ENCODE results near the gene MCTP1.

MCTP1 gene

GRCh38 chr5:95080030-95080429 is 204.9 kb downstream of the MCTP1 start:
- no peak for DNase-seq (ENCODE audit: low spot score)

GRCh38 chr5:95078868-95079267 is 206.0 kb downstream of the MCTP1 start:
- no peak for FAIRE-seq

More at GRCh38 chr5:95080030-95080429, 204.9 kb downstream of the MCTP1 start:
- no peak for FAIRE-seq

GRCh38 chr5:95076395-95077185 is 208.3 kb downstream of the MCTP1 start:
- no peak for DNase-seq (ENCODE audit: low spot score)
- no peak for FAIRE-seq

More at GRCh38 chr5:95078868-95079267, 206.0 kb downstream of the MCTP1 start:
- DNase-seq (ENCODE audit: low spot score): no peak

- DNase-seq (ENCODE audit: low spot score) (no peak), FAIRE-seq (no peak)
Measured at GRCh38 chr5:95075111-95075510, 209.8 kb downstream of the MCTP1 start.

GRCh38 chr5:95072281-95072680 is 212.6 kb downstream of the MCTP1 start:
- DNase-seq (ENCODE audit: low spot score) (no peak), FAIRE-seq (no peak)

GRCh38 chr5:95070866-95071265 is 214.0 kb downstream of the MCTP1 start:
- DNase-seq (ENCODE audit: low spot score) (no peak), FAIRE-seq (no peak)

GRCh38 chr5:95070453-95070852 is 214.4 kb downstream of the MCTP1 start:
- FAIRE-seq: peak; percentile 58
- DNase-seq (ENCODE audit: low spot score): no peak

GRCh38 chr5:95069948-95070347 is 214.9 kb downstream of the MCTP1 start:
- DNase-seq (ENCODE audit: low spot score): no peak

GRCh38 chr5:95069021-95069420 is 215.9 kb downstream of the MCTP1 start:
- no peak for DNase-seq (ENCODE audit: low spot score)
- no peak for FAIRE-seq

More at GRCh38 chr5:95069948-95070347, 214.9 kb downstream of the MCTP1 start:
- no peak for FAIRE-seq

- FAIRE-seq (no peak), DNase-seq (ENCODE audit: low spot score) (no peak)
Measured at GRCh38 chr5:95068289-95068910, 216.5 kb downstream of the MCTP1 start.

GRCh38 chr5:95066048-95066447 is 218.8 kb downstream of the MCTP1 start:
- no peak for DNase-seq (ENCODE audit: low spot score)

GRCh38 chr5:95063492-95063891 is 221.4 kb downstream of the MCTP1 start:
- FAIRE-seq: no peak
- no peak for DNase-seq (ENCODE audit: low spot score)

More at GRCh38 chr5:95066048-95066447, 218.8 kb downstream of the MCTP1 start:
- FAIRE-seq: no peak

GRCh38 chr5:95060098-95060497 is 224.8 kb downstream of the MCTP1 start:
- DNase-seq (ENCODE audit: low spot score): no peak
- FAIRE-seq: no peak

GRCh38 chr5:95059636-95060035 is 225.3 kb downstream of the MCTP1 start:
- DNase-seq (ENCODE audit: low spot score): no peak
- no peak for FAIRE-seq

- FAIRE-seq: no peak
Measured at GRCh38 chr5:95057615-95058014, 227.3 kb downstream of the MCTP1 start.

GRCh38 chr5:95053253-95053652 is 231.6 kb downstream of the MCTP1 start:
- FAIRE-seq (no peak), DNase-seq (ENCODE audit: low spot score) (no peak)

More at GRCh38 chr5:95057615-95058014, 227.3 kb downstream of the MCTP1 start:
- DNase-seq (ENCODE audit: low spot score): no peak

GRCh38 chr5:95050708-95051107 is 234.2 kb downstream of the MCTP1 start:
- DNase-seq (ENCODE audit: low spot score) (no peak), FAIRE-seq (no peak)

- no peak for FAIRE-seq
- DNase-seq (ENCODE audit: low spot score): no peak
Measured at GRCh38 chr5:95048628-95049027, 236.3 kb downstream of the MCTP1 start.

- no peak for FAIRE-seq
- DNase-seq (ENCODE audit: low spot score): no peak
Measured at GRCh38 chr5:95045181-95045965, 239.5 kb downstream of the MCTP1 start.

- DNase-seq (ENCODE audit: low spot score) (no peak), FAIRE-seq (no peak)
Measured at GRCh38 chr5:95044096-95044495, 240.8 kb downstream of the MCTP1 start.

GRCh38 chr5:95043648-95044047 is 241.2 kb downstream of the MCTP1 start:
- FAIRE-seq: no peak
- DNase-seq (ENCODE audit: low spot score): no peak

- no peak for DNase-seq (ENCODE audit: low spot score)
- FAIRE-seq: no peak
Measured at GRCh38 chr5:95043234-95043633, 241.7 kb downstream of the MCTP1 start.
